ENCODE measurements around the gene CAPNS1.

- TF ChIP-seq CTCF (IDR thresholded peaks at IDR 0.05; ENCODE audit: insufficient read depth, low read length) (no peak), POLR2AphosphoS5 (IDR thresholded peaks at IDR 0.05; ENCODE audit: low read depth) (no peak)
Measured at GRCh38 chr19:36198119-36198518, 58.3 kb downstream of the CAPNS1 start.

All from HL-60 (cell line).